Nephron progenitor cell (in vitro differentiated cells): ENCODE measurements around the gene CRHBP.
"Not testable (repeated sequence)": the region's sequence is repeated elsewhere in the genome, so short reads cannot be mapped to it uniquely, and the experiment has no call there.

Source experiments
- DNase-seq: peaks from one replicate; pipeline ENCODE4 v3.0.0; 2021
- H3K27ac Mint-ChIP-seq: 2 replicates; pipeline ENCODE4 v1.8.0; 2021; ENCODE audit warnings: mild to moderate bottlenecking, moderate library complexity, mixed read lengths
- H3K27me3 Mint-ChIP-seq: 2 replicates; pipeline ENCODE4 v1.8.0; 2021; ENCODE audit warnings: mild to moderate bottlenecking, low read depth, mixed read lengths; ENCODE audit not compliant: poor library complexity
- H3K36me3 Mint-ChIP-seq: 2 replicates; pipeline ENCODE4 v1.8.0; 2021; ENCODE audit warnings: low read depth, mixed read lengths
- H3K4me1 Mint-ChIP-seq: 2 replicates; pipeline ENCODE4 v1.8.0; 2021; ENCODE audit warnings: mixed read lengths
- H3K4me3 Mint-ChIP-seq: 2 replicates; pipeline ENCODE4 v1.8.0; 2021; ENCODE audit warnings: mild to moderate bottlenecking, moderate library complexity, mixed read lengths
- H3K9me3 Mint-ChIP-seq: 2 replicates; pipeline ENCODE4 v1.8.0; 2021; ENCODE audit warnings: mild to moderate bottlenecking, moderate library complexity, mixed read lengths
- TF ChIP-seq, protein P1 (sequence below): fragments of 200-600 bp; sonication (generic); IDR thresholded peaks from 2 replicates; pipeline ENCODE4 v1.5.0; 2021; ENCODE audit warnings: antibody characterized with exemption

CRHBP gene

DNA sequence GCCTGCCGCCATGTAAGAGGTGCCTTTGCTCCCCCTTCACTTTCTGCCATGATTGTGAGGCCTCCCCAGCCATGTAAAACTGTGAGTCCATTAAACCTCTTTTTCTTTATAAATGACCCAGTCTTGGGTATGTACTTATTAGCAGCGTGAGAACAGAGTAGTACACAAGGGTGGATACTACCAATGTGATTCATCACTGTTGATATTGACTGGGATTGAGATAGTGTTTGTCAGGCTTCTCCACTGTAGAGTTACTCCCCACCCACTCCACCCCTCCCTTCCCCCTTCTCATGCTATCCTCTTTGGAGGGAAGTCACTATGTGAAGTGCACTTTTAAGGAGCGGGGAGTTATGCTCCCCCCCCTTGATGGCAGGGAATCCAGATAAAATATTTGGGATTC lies 11.4 kb upstream of the CRHBP start:
- H3K4me1 Mint-ChIP-seq = peaks cover 32% of the 10 kb centered on the region
- TF ChIP-seq, protein P1, sequence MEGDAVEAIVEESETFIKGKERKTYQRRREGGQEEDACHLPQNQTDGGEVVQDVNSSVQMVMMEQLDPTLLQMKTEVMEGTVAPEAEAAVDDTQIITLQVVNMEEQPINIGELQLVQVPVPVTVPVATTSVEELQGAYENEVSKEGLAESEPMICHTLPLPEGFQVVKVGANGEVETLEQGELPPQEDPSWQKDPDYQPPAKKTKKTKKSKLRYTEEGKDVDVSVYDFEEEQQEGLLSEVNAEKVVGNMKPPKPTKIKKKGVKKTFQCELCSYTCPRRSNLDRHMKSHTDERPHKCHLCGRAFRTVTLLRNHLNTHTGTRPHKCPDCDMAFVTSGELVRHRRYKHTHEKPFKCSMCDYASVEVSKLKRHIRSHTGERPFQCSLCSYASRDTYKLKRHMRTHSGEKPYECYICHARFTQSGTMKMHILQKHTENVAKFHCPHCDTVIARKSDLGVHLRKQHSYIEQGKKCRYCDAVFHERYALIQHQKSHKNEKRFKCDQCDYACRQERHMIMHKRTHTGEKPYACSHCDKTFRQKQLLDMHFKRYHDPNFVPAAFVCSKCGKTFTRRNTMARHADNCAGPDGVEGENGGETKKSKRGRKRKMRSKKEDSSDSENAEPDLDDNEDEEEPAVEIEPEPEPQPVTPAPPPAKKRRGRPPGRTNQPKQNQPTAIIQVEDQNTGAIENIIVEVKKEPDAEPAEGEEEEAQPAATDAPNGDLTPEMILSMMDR = no peak
- H3K27me3 Mint-ChIP-seq = peaks cover 10% of the 10 kb centered on the region
- no peaks in the 10 kb centered on the region for H3K9me3 Mint-ChIP-seq
- H3K36me3 Mint-ChIP-seq = peaks cover 6% of the 10 kb centered on the region
- no peak overlapping the region for H3K4me3 Mint-ChIP-seq
- no peak overlapping the region for H3K27ac Mint-ChIP-seq
- DNase-seq = no peak

DNA sequence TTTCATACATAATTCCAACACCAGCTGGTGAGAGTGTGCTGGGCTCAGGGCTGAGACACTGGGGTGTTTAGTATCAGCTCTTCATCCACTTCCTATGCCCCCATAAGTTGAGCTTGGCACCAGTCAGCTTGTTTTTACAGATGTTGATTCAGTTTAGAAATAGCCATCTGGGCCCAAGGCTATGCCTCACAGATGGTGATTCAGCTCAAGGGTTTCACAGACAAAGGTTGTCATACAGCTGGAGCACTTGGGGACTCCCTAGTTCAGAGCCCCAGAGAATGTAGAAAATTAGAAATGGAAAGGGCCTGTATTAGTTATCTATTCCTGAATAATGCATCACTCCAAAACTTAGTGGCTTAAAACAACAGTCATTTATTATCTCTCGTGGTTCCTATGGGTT lies 10.3 kb upstream of the CRHBP start:
- H3K4me3 Mint-ChIP-seq = no peak overlapping the region
- DNase-seq = no peak

DNA sequence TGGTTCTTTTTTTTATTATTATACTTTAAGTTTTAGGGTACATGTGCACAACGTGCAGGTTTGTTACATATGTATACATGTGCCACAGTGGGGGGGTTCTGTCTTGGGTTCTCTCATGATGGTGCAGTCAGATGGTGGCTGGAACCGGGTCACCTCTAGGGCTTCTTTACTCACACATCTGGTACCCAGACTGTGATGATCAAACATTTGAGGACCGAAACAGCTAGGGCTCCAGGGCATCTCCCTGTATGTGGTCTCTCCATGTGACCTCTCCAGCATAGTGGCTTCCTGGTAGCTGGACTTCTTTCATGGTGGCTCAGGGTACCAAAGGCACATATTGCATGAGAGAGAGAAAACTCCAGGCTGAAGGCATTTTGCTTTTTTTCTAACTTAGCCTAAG lies 9.8 kb upstream of the CRHBP start:
- Mint-ChIP-seq H3K27me3 (peaks cover 4% of the 10 kb centered on the region), H3K9me3 (no peaks in the 10 kb centered on the region), H3K4me1 (peaks cover 26% of the 10 kb centered on the region), H3K4me3 (no peak overlapping the region), H3K27ac (no peak overlapping the region), H3K36me3 (peaks cover 6% of the 10 kb centered on the region)
- no peak for DNase-seq
- TF ChIP-seq, protein P1 = no peak

More for the DNA sequence above, 10.3 kb upstream of the CRHBP start:
- Mint-ChIP-seq H3K4me1 (peaks cover 30% of the 10 kb centered on the region), H3K27me3 (peaks cover 4% of the 10 kb centered on the region), H3K36me3 (peaks cover 6% of the 10 kb centered on the region), H3K9me3 (no peaks in the 10 kb centered on the region), H3K27ac (no peak overlapping the region)
- TF ChIP-seq, protein P1 = no peak

DNA sequence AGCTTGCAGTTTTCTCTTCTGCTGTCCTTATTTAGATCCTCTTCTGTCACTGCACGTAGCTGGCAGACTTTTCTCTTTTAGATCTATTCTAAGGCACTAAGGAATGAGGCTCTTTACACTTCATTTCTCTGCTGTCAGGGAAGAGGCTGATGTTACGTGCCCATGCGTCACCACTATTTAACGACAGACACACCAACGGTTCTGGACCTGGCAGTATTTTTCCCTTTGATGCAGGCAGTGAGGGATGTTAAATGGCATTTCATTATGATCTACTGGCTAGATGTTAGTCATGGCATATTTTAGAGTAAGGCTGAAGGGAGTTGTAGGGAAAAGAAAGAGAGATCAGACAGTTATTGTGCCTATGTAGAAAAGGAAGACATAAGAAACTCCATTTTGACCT lies 8.2 kb upstream of the CRHBP start:
- no peak overlapping the region for H3K27ac Mint-ChIP-seq
- no peak overlapping the region for H3K4me3 Mint-ChIP-seq
- H3K36me3 Mint-ChIP-seq = peaks cover 6% of the 10 kb centered on the region
- DNase-seq = no peak
- TF ChIP-seq, protein P1 = no peak
- H3K4me1 Mint-ChIP-seq = peaks cover 23% of the 10 kb centered on the region
- H3K27me3 Mint-ChIP-seq = peaks cover 3% of the 10 kb centered on the region
- H3K9me3 Mint-ChIP-seq = no peaks in the 10 kb centered on the region

DNA sequence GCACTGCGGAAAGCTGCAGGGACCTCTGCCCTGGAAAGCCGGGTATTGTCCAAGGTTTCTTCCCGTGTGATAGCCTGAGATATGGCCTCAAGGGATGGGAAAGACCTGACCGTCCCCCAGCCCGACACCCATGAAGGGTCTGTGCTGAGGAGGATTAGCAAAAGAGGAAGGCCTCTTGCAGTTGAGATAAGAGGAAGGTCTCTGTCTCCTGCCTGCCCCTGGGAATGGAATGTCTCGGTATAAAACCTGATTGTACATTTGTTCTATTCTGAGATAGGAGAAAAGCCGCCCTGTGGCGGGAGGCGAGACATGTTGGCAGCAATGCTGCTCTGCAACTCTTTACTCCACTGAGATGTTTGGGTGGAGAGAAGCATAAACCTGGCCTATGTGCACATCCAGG lies 7.6 kb upstream of the CRHBP start:
- not testable (repeated sequence) for H3K9me3 Mint-ChIP-seq, DNase-seq, H3K4me3 Mint-ChIP-seq, H3K27me3 Mint-ChIP-seq, H3K27ac Mint-ChIP-seq, H3K36me3 Mint-ChIP-seq
- H3K4me1 Mint-ChIP-seq = peaks cover 23% of the 10 kb centered on the region

DNA sequence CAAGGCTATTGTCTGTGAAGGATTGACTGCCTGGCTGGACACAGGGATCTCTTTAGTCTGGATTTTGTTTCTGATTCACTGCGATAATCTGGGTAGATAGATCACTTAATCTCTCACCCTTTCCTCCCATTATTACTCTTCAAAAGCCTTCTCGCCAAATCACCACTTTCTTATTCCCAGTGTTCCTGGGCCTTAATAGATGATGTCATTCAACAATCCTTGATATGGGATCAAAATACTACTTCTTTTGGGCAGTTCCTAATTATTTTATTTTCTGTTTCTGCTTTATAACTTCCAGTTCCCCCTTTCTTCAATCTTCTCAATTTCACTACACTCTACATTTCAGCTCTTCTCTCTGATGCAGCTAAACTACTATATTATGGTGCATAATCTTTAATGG lies 6.8 kb upstream of the CRHBP start:
- peaks cover 23% of the 10 kb centered on the region for H3K4me1 Mint-ChIP-seq
- H3K9me3 Mint-ChIP-seq = no peaks in the 10 kb centered on the region
- TF ChIP-seq, protein P1 = no peak
- no peak overlapping the region for H3K4me3 Mint-ChIP-seq
- no peak overlapping the region for H3K27ac Mint-ChIP-seq
- H3K27me3 Mint-ChIP-seq = peaks cover 13% of the 10 kb centered on the region
- H3K36me3 Mint-ChIP-seq = peaks cover 4% of the 10 kb centered on the region
- no peak for DNase-seq
